ENCODE measurements around the gene ENOPH1. TPM values are rescaled to one million over a fixed set of nuclear protein-coding genes. Genes with fewer than 3 reads are reported as not detected.
"Not testable (repeated sequence)": the region's sequence is repeated elsewhere in the genome, so short reads cannot be mapped to it uniquely, and the experiment has no call there.

The ENOPH1 gene
- polyA plus RNA-seq, 1 donor, result 69.0 TPM

GRCh38 chr4:82463221-82463620, 32.8 kb downstream of the ENOPH1 start:
- no peak for DNase-seq

GRCh38 chr4:82467471-82467870, 37.1 kb downstream of the ENOPH1 start:
- DNase-seq, result no peak

DNA sequence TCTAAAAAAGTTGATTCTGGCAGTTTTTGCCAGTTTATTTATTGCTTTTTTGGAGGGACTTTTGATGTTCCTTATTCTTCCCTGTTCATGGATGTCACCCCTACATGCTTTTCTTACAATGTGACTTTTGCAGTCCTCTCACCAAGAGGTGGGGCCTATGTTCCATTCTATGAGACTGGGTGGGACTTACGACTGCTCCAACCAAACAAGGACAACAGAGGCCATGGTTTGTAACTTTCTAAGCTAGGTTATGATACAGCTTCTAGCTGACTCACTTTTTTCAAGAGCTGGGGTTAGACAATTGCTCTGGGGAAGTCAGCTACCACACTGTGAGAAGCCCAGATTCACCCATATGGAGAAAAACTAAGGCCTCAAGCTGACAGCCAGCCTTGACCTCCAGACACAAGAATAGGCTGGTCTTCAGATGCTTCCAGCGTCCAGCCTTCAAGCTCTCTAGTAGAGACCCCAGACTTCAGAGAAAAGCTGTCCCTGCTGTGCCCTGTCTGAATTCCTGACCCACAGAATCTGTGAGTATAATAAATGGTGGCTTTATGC, 39.5 kb downstream of the ENOPH1 start:
- DNase-seq, result no peak

DNA sequence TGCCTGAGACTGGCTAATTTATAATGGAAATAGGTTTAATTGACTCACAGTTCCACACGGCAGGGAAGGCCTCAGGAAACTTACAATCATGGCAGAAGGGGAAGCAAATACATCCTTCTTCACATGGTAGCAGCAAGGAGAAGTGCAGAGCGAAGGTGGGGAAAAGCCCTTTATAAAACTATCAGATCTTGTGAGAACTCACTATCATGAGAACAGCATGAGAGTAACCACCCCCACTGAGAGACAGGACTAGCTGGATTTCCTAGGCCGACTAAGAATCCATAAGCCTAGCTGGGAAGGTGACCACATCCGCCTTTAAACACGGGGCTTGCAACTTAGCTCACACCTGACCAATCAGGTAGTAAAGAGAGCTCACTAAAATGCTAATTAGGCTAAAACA, 42.7 kb downstream of the ENOPH1 start:
- not testable (repeated sequence) for DNase-seq

GRCh38 chr4:82473621-82474164, 43.3 kb downstream of the ENOPH1 start:
- DNase-seq, result no peak

- DNase-seq, result not testable (repeated sequence)
Observed at GRCh38 chr4:82475931-82476330, 45.5 kb downstream of the ENOPH1 start.

DNA sequence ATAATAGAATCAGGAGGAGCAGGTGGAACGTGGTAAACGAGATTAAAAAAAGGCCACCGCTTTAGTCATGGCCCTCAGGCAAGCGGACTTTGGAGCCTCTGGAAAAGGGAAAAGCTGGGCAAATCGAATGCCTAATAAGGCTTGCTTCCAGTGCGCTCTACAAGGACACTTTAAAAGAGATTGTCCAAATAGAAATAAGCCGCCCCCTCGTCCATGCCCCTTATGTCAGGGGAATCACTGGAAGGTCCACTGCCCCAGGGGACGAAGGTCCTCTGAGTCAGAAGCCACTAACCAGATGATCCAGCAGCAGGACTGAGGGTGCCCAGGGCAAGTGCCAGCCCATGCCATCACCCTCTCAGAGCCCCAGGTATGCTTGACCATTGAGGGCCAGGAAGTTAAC, 47.1 kb downstream of the ENOPH1 start:
- DNase-seq, result not testable (repeated sequence)

GRCh38 chr4:82479562-82479961, 49.2 kb downstream of the ENOPH1 start:
- no peak for DNase-seq

GRCh38 chr4:82480771-82481505, 50.5 kb downstream of the ENOPH1 start:
- DNase-seq, result no peak

GRCh38 chr4:82481506-82481840, 51.1 kb downstream of the ENOPH1 start:
- DNase-seq, result no peak

- no peak for DNase-seq
Observed at GRCh38 chr4:82482387-82482786, 52.0 kb downstream of the ENOPH1 start.

GRCh38 chr4:82484996-82485783, 54.8 kb downstream of the ENOPH1 start:
- DNase-seq, result no peak

DNA sequence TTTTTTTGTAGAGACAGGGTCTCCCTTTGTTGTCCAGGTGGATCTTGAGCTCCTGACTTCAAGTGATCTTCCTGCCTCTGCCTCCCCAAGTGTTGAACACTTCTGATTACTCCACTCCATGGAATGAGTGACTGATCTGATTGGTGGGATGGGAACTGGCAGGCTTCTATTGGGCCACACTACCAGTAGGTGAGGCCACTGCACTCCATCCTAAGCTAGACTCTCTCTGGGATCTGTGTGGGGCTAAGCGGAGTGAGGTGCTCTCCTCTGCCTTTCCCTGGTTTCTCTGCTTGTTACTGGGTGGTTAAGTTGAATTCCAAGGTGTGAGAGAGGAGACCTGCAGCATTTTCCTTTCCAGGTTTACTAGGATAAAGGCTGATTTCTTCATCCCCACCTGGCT, 58.7 kb downstream of the ENOPH1 start:
- no peak for DNase-seq

DNA sequence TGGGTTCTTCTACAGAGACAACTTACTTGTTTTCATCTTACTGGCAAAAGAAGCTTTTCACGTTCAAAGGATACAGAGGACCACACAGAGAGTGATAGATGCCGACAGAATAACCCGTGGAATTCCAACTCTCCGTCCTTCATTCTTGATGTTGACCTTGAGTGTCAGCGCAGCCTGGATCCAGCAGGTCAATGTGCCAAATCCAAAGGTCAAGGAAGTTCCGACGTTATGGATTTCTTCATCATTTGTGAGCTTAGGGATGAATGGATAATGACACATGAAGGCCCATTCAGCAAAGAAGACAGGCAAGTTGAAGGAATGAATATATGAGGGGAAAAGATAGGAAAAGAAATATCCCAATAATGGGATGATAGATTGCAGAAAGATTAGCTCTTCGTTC, 59.6 kb downstream of the ENOPH1 start:
- DNase-seq, result no peak

- DNase-seq, result no peak
Observed at GRCh38 chr4:82491251-82491960, 61.0 kb downstream of the ENOPH1 start.

GRCh38 chr4:82493721-82494425, 63.5 kb downstream of the ENOPH1 start:
- DNase-seq, result no peak

GRCh38 chr4:82495666-82496065, 65.3 kb downstream of the ENOPH1 start:
- DNase-seq, result no peak

- DNase-seq, result no peak
Observed at GRCh38 chr4:82496349-82496748, 66.0 kb downstream of the ENOPH1 start.

GRCh38 chr4:82499738-82500434, 69.5 kb downstream of the ENOPH1 start:
- DNase-seq, result no peak

GRCh38 chr4:82500435-82501153, 70.2 kb downstream of the ENOPH1 start:
- DNase-seq, result no peak

- DNase-seq, result no peak
Observed at GRCh38 chr4:82501154-82501442, 70.7 kb downstream of the ENOPH1 start.

All from left kidney (tissue), 2 donors.